Measurements from ENCODE around the gene AANAT.

AANAT gene

DNA sequence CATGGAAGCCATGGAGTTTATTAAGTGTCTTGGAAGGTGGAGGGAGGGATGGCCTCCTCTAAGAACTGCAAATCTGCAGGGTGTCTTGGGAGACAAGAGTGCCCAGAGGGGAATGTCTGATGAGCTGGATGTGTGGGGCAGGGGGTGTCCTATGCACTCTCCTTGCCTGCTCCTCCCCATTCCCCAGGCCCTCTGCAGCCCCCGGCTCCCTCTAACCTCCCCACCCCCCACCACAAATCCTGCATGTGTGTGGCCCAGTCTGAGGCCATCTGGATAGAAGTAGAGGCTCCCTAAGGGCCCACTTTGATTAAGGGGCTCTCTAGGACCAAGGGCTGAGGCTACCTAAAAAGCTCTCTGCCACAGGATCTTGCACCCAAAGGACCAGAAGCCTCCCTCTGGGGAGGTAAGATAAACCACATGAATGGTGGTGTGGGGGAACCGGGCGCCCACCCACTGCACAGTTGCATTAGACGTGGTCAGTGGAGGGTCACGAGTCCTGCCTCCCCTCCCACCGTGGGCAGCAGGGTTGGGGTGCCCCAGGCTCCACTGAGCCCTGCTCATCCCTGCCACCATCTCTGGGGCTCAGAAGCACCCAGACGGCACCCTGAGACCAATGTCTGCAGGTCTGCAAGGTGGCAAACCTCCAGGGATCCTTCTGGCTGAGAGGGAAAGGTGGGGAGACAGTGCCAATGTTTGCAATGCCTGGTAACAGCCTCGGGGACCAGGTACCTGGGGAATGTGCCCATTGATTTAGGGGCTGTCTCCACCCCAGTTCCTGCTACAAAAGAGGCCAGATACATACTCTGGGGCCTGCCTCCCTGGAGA is 618 bp downstream of the AANAT start:
- DNase-seq (ENCODE audit: low read depth in 1 of 2, low spot score in 1 of 2), result no peak

DNA sequence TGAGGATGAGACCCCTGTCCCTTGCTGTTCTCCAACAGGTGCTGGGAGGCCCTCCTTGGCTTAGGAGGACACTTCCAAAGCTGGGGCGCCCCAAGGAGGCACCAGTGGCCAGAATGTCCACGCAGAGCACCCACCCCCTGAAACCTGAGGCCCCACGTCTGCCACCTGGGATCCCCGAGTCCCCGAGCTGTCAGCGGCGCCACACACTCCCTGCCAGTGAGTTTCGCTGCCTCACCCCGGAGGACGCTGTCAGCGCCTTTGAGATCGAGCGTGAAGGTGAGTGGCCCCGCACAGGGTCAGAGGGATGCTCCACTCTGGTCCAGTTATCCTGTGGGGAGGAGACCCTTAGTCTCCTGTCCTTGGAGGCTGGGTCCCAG is 1.2 kb downstream of the AANAT start:
- no peak for DNase-seq (ENCODE audit: low read depth in 1 of 2, low spot score in 1 of 2)

DNA sequence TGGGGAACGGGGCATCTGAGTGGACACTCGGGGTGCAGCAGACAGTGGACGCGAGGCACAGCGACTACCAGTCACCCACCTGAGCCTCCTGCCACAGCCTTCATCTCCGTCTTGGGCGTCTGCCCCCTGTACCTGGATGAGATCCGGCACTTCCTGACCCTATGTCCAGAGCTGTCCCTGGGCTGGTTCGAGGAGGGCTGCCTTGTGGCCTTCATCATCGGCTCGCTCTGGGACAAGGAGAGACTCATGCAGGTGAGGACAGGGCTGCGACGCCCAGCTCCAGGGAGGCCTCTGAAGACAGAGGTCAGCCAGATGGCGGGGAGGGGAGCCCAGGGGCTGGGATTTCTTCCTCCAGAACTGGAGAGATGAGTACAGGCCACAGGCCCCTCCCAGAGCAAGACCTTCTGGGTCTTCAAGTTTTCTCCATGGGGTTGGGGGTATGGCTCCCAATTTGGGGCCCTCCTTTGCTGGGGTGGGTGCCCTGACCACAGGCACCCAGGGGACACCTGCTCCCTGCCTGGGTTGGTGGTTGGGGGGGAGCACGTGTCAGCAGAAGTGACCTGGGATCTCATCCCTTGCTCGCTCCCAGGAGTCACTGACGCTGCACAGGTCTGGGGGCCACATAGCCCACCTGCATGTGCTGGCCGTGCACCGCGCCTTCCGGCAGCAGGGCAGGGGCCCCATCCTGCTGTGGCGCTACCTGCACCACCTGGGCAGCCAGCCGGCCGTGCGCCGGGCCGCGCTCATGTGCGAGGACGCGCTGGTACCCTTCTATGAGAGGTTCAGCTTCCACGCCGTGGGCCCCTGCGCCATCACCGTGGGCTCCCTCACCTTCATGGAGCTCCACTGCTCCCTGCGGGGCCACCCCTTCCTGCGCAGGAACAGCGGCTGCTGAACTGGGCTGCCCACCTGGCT is 1.9 kb downstream of the AANAT start:
- DNase-seq (ENCODE audit: low read depth in 1 of 2, low spot score in 1 of 2), result no peak

DNA sequence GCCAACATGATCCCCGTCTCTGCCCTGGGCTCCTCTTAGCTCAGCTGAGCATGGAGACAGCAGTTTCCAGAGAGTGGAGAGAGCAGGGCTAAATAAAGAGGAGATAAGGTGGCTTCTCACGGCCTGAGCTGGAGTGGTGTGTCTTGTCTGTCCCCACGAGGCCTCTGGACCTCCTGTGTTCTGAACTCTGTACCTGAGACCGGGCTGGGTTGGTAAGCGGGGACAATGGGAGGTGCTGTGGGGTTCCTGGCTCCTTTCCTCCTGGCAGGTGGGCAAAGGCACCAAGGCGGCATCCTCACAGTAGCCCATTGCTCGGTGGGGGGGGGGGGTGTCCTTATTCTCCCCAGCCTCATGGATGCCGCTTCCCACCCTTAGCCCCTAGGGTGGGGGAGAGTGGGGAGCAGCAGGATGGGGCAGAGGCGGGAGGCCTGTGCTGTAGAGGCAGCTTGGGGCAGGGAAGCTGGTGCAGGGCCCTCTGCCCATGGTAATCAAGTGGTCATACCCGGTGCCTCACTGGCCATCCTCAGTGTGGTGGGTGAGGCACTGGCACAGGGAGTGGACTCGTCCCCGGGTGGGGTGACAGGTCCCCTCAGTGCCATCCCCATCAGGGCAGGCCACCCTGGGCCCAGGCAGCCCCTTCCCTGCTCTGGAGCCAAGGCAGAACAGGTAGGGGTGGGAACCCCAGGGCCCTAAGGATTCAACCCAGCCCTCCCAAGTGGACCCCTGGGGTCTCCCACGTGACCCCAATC is 2.8 kb downstream of the AANAT start:
- no peak for DNase-seq (ENCODE audit: low read depth in 1 of 2, low spot score in 1 of 2)

DNA sequence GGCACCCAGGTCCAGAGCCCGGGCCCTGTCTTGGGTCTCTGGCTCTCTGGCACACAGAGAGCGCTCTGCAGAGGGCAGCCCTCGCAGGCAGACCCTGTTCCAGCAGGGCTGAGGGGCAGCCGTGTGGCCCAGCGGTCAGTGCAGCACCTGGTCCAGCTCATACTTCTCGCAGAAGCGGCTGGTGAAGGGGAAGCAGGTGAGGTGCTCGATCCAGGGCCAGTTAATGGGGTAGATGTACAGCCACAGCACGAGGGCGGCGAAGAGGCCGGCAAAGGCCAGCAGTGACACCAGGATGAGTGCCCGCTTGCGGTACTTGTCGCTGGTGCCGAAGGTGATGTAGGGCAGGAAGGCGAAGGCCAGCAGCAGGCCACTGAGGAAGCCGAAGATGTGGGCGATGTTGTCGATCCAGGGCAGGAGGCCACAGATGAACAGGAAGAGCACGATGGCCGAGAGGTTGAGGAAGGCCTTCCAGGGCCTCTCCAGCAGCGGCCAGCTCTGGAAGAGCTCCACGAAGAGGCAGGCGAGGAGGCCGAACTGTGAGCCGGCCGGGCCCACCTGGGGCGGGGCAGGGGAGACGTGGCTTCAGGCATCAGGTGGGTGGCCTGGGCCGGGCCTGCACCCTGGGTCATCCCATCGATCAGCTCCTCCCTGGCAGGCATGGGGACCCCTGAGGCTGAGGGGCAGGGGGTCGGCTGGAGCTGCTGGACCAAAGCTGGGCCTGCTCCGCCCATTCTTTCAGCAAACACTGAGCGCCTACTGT is 4.3 kb downstream of the AANAT start:
- no peak for DNase-seq (ENCODE audit: low read depth in 1 of 2, low spot score in 1 of 2)

DNA sequence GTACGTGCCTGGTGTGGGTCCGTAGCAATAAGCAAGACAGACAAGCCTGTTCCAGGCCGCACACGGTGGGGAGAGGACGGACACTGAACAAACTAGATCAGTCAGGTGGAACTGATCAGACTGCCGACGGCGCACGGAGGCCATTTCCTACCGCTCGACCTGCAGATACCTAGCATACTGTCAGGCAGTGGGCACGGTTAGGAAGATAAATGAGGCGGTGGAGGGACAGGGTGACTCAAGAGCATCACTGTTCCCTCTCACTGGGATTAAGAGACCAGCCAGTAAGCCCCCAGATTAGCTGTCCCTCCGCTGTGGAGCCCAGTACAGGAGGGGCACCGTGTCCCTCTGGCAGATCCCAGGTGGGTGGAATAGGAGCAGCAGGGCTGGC is 4.8 kb downstream of the AANAT start:
- DNase-seq (ENCODE audit: low read depth in 1 of 2, low spot score in 1 of 2), result no peak

DNA sequence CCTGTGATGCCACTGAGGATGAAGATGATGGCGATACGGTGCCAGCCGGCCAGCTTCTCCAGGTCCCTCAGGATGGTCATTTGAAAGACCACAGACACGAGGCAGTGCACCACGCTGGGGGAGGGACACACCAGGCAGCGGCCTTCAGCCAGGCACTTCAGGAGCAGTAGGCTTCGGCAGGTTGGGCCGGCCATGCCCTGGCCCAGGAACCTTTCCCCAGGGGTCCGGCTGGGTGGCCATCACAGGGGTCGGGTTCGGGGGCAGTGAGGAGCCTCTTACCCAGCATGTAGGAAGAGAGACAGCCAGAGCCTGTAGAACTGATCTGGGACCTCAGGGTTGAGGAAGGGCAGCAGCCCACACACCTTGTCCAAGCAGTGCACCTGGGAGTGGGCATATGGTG is 5.3 kb downstream of the AANAT start:
- DNase-seq (ENCODE audit: low read depth in 1 of 2, low spot score in 1 of 2), result no peak

DNA sequence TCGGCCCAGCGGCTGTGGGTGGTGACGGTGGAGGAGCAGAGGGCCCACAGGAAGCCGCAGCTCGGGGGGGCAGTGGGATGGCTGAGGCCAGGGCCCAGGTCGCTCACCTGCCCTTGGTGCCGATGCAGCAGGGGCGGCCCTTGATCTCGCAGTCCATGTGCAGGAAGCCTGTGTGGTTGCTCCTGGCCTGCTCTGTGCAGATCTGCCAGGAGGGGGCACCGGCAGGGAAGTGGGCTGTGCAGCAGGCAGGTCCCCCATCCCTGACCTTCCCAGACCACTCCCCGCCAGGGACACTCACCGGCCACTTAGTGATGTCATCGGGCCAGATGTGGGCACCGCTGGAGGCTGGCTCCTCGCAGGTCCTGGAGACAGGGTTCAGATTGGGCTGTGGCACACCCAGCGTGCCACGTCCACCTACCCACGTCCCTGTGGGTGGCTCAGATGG is 6.2 kb downstream of the AANAT start:
- DNase-seq (ENCODE audit: low read depth in 1 of 2, low spot score in 1 of 2), result no peak

DNA sequence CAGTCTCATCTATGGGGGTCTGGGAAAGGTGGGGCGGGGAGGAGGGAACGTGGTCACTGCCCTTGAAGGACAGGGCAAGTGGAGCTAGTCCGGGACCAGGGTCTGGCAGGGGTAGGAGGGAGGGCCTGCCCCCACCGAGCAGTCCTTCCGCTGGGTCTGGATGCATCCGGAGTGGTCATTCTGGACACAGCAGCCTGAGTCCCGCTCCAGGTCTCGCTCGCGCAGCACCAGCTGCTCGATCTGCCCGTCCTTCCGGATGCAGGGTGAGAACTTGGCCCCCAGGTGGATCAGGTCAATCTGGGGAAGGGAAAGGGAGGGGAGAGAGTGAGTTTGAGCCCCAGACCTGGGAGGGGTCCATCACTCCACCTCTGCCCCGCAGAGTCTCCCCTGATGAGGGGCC is 6.8 kb downstream of the AANAT start:
- no peak for DNase-seq (ENCODE audit: low read depth in 1 of 2, low spot score in 1 of 2)

DNA sequence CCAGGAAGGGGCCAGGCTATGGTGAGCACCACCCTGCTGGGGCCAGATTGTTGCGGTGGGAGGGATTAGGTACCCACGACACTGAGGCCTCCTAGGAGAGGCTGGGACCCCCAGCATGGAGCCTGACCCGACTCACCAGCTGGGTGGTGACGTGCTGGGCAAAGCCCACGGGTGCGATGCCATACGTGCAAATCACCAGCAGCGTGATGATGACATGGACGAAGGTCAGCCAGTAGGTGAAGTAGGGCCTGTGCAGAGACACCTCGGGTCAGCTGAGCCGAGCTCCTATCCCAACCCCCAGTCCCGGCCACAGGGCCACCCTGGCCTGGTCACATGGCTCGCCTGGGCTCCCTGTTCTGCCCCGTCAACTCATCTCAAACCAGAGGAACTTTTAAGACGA is 7.5 kb downstream of the AANAT start:
- DNase-seq (ENCODE audit: low read depth in 1 of 2, low spot score in 1 of 2), result no peak

DNA sequence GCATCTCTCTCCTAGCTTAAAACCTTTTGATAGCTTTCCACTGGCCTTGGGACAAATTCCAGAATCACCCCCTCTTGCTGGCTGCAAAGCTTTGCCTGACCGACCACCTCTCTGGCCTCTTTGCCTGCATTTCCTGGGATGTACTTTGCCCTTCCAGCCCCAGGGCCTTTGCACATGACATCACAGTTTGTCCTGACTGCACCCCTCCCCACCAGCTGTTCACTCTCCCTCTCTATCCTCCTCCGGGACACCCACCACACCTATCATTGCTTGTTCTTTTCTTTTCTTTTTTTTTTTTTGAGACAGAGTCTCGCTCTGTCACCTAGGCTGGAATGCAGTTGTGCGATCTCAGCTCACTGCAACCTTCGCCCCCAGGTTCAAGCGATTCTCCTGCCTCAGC is 7.9 kb downstream of the AANAT start:
- no peak for DNase-seq (ENCODE audit: low read depth in 1 of 2, low spot score in 1 of 2)

DNA sequence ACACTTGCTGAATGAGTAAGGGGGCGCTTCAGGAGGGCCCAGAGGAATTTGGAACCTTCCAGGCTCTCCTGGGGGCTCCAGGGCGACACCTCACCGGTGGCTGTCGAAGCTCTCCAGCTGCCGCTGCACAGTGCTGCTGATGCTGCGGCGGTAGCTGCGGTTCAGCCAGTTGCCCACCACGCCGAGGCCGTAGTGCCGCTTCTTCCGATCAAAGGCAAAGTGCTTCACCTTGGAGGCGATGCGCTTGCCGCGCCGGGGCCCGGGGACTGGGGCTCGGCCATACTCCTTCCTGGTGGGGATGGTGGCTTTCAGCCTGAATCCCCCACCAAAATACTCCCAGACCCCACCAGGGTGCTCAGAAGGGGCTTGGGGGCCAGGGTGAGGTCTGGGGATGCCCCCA is 9.3 kb downstream of the AANAT start:
- no peak for DNase-seq (ENCODE audit: low read depth in 1 of 2, low spot score in 1 of 2)

DNA sequence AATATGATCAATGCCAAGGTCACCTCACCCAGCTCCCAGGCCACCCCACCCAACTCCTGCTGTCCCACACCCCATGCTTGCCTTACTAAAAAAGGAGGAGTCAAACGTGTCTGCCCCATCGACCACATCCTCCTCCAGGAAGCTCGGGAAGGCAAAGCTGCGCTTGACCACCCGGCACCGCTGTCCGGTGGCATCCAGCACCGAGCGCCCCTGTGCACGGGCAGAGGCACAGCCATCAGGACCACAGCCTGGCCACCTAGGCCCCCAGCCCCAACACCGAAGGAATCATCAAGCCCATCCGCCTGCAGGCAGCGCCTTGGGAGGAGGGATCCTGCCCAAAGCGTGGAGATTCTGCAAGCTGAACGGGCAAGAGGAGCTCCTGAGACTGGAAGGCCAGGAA is 10.2 kb downstream of the AANAT start:
- no peak for DNase-seq (ENCODE audit: low read depth in 1 of 2, low spot score in 1 of 2)

DNA sequence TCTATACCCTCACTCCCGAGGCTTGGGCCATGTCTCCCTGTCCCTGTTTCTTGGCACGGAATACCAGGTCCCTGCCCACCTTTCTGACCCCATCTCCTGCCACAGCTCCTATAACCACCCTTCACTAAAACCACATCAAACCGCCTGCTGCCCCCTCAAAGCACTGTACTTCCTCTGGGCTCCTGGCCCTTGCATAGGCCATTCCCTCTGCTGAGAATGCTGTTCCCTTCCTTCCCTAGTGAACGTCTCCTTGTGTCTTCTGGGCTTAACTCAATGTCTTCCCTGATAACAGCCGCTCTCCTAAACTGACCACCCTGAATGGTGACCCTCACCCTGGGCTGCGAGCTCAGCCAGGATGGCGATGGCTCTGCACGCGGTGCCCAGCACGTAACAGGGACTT is 10.7 kb downstream of the AANAT start:
- no peak for DNase-seq (ENCODE audit: low read depth in 1 of 2, low spot score in 1 of 2)

DNA sequence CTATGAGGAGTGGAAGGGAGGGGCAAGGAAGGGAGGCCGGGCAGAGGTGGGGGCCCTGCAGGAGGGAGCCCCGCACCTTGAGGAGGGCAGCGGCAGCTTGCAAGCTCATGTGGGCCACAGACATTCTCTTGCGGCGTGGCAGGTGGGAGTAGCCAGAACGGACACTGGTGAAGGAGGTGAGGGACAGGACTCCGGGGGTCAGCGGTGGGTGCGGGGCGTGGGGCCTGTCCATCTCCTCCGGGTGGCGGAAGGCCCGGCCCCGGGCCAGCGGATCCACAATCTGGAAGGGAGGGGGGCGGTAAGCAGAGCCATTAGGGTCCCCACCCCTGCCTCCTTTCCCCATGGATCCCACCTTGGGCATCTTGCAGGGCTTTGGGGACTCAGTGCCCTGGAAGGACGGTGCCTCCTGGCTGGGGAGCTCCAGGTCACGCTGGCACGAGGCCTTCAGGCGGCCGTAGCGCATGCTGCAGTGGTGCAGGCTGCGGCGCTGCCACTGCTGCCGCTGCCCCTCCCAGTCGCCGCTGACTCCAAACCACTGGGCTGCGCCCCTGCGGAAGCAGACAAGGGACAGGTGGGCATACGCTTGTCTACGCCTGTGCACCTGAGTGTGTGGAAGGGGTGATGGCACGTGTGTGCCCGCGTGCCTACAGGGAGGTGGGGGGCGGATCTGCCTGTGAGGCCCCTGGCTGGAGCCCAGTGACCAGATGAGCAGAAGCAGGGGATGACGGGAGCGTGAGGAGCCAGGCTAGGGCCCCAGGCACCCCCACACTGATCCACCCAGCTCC is 11.5 kb downstream of the AANAT start:
- DNase-seq (ENCODE audit: low read depth in 1 of 2, low spot score in 1 of 2), result no peak

DNA sequence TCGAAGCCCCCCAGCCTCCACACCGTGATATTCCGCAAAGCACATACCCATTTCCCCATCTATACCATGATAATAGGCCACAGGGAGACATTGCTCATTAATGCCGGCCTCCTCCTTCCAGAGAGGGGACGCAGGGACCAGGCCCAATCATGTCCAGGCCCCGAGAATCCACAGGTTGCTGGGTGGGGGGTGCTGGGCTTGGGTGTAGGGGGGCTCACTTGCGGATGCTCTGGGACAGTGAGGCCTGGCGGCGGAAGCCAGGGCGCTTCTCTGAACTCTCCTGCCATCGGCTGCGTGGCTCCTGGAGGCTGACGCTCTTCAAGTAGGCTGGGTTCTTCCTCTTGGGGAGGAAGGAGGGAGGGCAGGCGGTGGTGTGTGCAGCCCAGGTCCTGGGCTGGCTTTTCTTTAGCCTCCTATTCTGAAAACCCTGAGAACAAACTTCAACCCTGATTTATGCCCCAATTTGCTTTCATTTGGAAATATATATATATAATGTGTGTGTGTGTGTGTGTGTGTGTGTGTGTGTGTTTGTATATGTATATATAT is 12.2 kb downstream of the AANAT start:
- DNase-seq (ENCODE audit: low read depth in 1 of 2, low spot score in 1 of 2), result no peak

DNA sequence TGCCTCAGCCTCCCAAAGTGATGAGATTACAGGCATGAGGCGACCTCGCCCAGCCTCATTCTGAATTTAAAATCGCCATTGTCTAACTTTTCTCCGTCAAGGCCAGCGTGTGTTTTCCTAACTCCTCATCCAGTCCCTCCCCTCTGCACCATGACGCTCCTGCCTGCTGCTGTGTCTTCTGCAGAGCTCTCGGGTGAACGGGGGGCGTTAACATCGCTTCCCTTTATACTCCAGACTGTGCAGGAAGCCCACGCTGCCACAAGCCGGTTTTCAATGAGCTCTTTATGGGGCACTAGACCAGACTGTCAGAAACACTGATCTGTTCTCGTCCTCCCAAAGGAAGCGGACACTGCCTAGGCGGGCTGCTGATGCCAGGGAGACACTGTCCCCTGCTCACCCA is 13.2 kb downstream of the AANAT start:
- DNase-seq (ENCODE audit: low read depth in 1 of 2, low spot score in 1 of 2), result no peak

DNA sequence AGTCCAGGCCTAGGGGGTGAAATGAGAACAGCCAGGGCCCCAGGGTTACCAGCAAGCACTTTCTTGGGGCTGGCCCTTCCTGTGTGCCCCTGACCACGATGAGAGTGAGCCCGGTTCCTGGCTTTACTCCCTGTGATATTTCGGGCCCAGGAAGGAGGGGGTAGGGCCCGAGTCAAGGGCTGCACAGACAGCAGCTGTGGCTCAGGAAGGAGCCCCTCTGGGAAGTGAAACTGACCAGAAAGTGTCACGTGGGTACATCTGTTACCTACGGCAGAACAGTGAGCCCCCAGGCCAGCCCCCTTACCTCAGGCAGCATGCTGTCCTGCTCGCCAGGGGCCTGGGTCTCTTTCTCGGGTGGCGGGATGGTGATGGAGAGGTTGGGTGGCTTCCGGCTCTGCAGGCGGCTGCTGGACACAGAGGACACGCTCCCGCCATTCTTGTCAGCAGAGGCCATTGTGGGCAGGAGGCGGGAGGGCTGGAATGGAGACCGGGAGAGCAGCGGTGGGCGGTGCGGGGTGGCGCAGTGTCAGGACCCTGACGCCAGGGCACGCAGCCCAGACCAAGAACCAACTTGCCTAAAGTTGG is 13.8 kb downstream of the AANAT start:
- DNase-seq (ENCODE audit: low read depth in 1 of 2, low spot score in 1 of 2), result no peak

DNA sequence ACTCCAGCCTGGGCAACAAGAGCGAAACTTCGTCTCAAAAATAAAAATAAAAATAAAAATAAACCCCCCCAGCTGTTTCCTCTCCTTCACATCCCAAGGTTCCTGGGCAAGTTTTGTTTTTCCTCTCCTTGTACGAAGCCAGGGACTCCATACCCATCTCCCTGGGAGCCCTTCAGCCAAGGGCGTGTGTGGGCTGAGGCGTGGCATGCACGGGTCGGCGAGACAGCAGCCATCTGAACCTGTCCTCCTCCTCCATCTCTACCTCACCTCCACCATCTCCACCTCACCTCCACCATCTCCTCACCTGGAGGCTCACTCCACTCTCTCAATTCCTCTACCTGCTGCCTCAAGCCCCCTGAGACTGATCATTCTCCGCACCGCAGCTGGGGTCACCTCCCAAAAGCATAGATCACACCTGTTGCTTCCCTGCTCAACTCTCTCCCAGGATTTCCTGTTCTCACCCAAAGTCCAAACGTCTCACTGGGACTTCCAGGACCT is 16.9 kb downstream of the AANAT start:
- no peak for DNase-seq (ENCODE audit: low read depth in 1 of 2, low spot score in 1 of 2)

Measured in activated CD4-positive, alpha-beta T cell treated with anti-CD3 and anti-CD28 coated beads, Interleukin-2, amount 50 U/mL, for 24 hours (primary cell).